ENCODE results near the gene PRKG1. TPM values are rescaled to one million over a fixed set of nuclear protein-coding genes. Genes with fewer than 3 reads are reported as not detected.

The PRKG1 gene
- total RNA-seq, 4 donors from 2014 or later = 24.5 to 46.1 (median 37.1) TPM

GRCh38 chr10:52252307-52252706 is 1178.0 kb downstream of the PRKG1 start:
- no peak for DNase-seq (ENCODE audit: extremely low spot score)
- Histone ChIP-seq H3K9me3 (peaks cover 0 to 3% (median 0%) of the 10 kb centered on the region in 4 donors), H3K4me3 (no peak overlapping the region), H3K36me3 (no peaks in the 10 kb centered on the region), H3K27me3 (no peaks in the 10 kb centered on the region), H3K27ac (replicated peaks in 1 of 4) (no peak overlapping the region), H3K4me1 (peaks cover 0 to 16% (median 0%) of the 10 kb centered on the region in 4 donors)
- WGBS = 61% methylated on average over 3 of the region's 3 CpGs
- intact Hi-C loops (cut with DNase I) = no loop called here
- TF ChIP-seq EP300 (IDR thresholded peaks at IDR 0.05) (no peak), POLR2A (IDR thresholded peaks at IDR 0.05; ENCODE audit: low read depth) (no peak), CTCF (IDR thresholded peaks at IDR 0.05) (no peak), POLR2AphosphoS5 (IDR thresholded peaks at IDR 0.05) (no peak)

- WGBS = 96% methylated on average over 6 of the region's 6 CpGs
- peaks cover 0 to 3% (median 0%) of the 10 kb centered on the region in 4 donors for H3K9me3 ChIP-seq
- H3K27ac ChIP-seq (replicated peaks in 1 of 4) = no peak overlapping the region
- H3K4me1 ChIP-seq = peaks cover 5 to 22% (median 10%) of the 10 kb centered on the region in 4 donors
- no peak overlapping the region for H3K4me3 ChIP-seq
- intact Hi-C loops (cut with DNase I) = no loop called here
- no peaks in the 10 kb centered on the region for H3K27me3 ChIP-seq
- TF ChIP-seq EP300 (IDR thresholded peaks at IDR 0.05) (no peak), CTCF (IDR thresholded peaks at IDR 0.05) (no peak), POLR2AphosphoS5 (IDR thresholded peaks at IDR 0.05) (no peak), POLR2A (IDR thresholded peaks at IDR 0.05; ENCODE audit: low read depth) (no peak)
- DNase-seq (ENCODE audit: extremely low spot score) = no peak
- H3K36me3 ChIP-seq = no peaks in the 10 kb centered on the region
Measured at GRCh38 chr10:52256832-52257691, 1182.8 kb downstream of the PRKG1 start.

- no peak for DNase-seq (ENCODE audit: extremely low spot score)
- intact Hi-C loops (cut with DNase I) = no loop called here
- Histone ChIP-seq H3K4me1 (peaks cover 5 to 16% (median 10%) of the 10 kb centered on the region in 4 donors), H3K27ac (replicated peaks in 1 of 4) (no peak overlapping the region), H3K27me3 (no peaks in the 10 kb centered on the region), H3K4me3 (no peak overlapping the region), H3K9me3 (peaks cover 0 to 3% (median 0%) of the 10 kb centered on the region in 4 donors), H3K36me3 (no peaks in the 10 kb centered on the region)
- TF ChIP-seq EP300 (IDR thresholded peaks at IDR 0.05) = no peak
- TF ChIP-seq POLR2A (IDR thresholded peaks at IDR 0.05; ENCODE audit: low read depth) = no peak
- TF ChIP-seq POLR2AphosphoS5 (IDR thresholded peaks at IDR 0.05) = no peak
- 81% methylated on average over 1 of the region's 1 CpG for WGBS
Measured at GRCh38 chr10:52257692-52258075, 1183.4 kb downstream of the PRKG1 start.

GRCh38 chr10:52258799-52259425 is 1184.6 kb downstream of the PRKG1 start:
- Histone ChIP-seq H3K27me3 (no peaks in the 10 kb centered on the region), H3K36me3 (no peaks in the 10 kb centered on the region), H3K4me1 (peaks cover 5 to 16% (median 10%) of the 10 kb centered on the region in 4 donors), H3K4me3 (no peak overlapping the region), H3K9me3 (peaks cover 0 to 3% (median 0%) of the 10 kb centered on the region in 4 donors), H3K27ac (replicated peaks in 1 of 4) (no peak overlapping the region)
- WGBS = 83% methylated on average over 1 of the region's 1 CpG
- intact Hi-C loops (cut with DNase I) = no loop called here
- TF ChIP-seq POLR2A (IDR thresholded peaks at IDR 0.05; ENCODE audit: low read depth) (no peak), CTCF (IDR thresholded peaks at IDR 0.05) (no peak), EP300 (IDR thresholded peaks at IDR 0.05) (no peak), POLR2AphosphoS5 (IDR thresholded peaks at IDR 0.05) (no peak)
- no peak for DNase-seq (ENCODE audit: extremely low spot score)

- Histone ChIP-seq H3K27me3 (no peaks in the 10 kb centered on the region), H3K36me3 (no peaks in the 10 kb centered on the region), H3K27ac (replicated peaks in 1 of 4) (no peak overlapping the region), H3K4me3 (no peak overlapping the region), H3K9me3 (peaks cover 0 to 3% (median 0%) of the 10 kb centered on the region in 4 donors), H3K4me1 (peaks cover 5 to 16% (median 10%) of the 10 kb centered on the region in 4 donors)
- no peak for TF ChIP-seq POLR2A (IDR thresholded peaks at IDR 0.05; ENCODE audit: low read depth)
- no peak for TF ChIP-seq POLR2AphosphoS5 (IDR thresholded peaks at IDR 0.05)
- no peak for TF ChIP-seq CTCF (IDR thresholded peaks at IDR 0.05)
- TF ChIP-seq EP300 (IDR thresholded peaks at IDR 0.05) = no peak
- intact Hi-C loops (cut with DNase I) = no loop called here
- DNase-seq (ENCODE audit: extremely low spot score) = no peak
- WGBS = 48% methylated on average over 2 of the region's 2 CpGs
Measured at GRCh38 chr10:52259426-52259812, 1185.1 kb downstream of the PRKG1 start.

All from esophagus muscularis mucosa (tissue), 4 donors.